Mucosa of stomach (tissue), 1 donor: Measurements from ENCODE around the gene ADRA2B.
"Not testable (repeated sequence)": the region's sequence is repeated elsewhere in the genome, so short reads cannot be mapped to it uniquely, and the experiment has no call there.

ENCODE experiments used
- H3K27me3 ChIP-seq: one replicate; pipeline ENCODE4 v1.7.0; 2013; ENCODE audit warnings: mild to moderate bottlenecking, low read length; ENCODE audit not compliant: control insufficient read depth, insufficient read depth
- H3K36me3 ChIP-seq: one replicate; pipeline ENCODE4 v1.7.0; 2013; ENCODE audit warnings: low read length; ENCODE audit not compliant: control insufficient read depth, insufficient read depth
- H3K4me1 ChIP-seq: one replicate; pipeline ENCODE4 v1.7.0; 2013; ENCODE audit warnings: mild to moderate bottlenecking, low read length; ENCODE audit not compliant: control insufficient read depth, insufficient read depth
- H3K4me3 ChIP-seq: one replicate; pipeline ENCODE4 v1.7.0; 2013; ENCODE audit warnings: low read length
- H3K9ac ChIP-seq: one replicate; pipeline ENCODE4 v1.7.0; 2013; ENCODE audit warnings: mild to moderate bottlenecking, low read length, moderate library complexity
- H3K9me3 ChIP-seq: one replicate; pipeline ENCODE4 v1.7.0; 2013; ENCODE audit warnings: mild to moderate bottlenecking, low read length, moderate library complexity; ENCODE audit not compliant: control insufficient read depth
- donor health status: Pancreatic carcinoma.

ADRA2B gene

DNA sequence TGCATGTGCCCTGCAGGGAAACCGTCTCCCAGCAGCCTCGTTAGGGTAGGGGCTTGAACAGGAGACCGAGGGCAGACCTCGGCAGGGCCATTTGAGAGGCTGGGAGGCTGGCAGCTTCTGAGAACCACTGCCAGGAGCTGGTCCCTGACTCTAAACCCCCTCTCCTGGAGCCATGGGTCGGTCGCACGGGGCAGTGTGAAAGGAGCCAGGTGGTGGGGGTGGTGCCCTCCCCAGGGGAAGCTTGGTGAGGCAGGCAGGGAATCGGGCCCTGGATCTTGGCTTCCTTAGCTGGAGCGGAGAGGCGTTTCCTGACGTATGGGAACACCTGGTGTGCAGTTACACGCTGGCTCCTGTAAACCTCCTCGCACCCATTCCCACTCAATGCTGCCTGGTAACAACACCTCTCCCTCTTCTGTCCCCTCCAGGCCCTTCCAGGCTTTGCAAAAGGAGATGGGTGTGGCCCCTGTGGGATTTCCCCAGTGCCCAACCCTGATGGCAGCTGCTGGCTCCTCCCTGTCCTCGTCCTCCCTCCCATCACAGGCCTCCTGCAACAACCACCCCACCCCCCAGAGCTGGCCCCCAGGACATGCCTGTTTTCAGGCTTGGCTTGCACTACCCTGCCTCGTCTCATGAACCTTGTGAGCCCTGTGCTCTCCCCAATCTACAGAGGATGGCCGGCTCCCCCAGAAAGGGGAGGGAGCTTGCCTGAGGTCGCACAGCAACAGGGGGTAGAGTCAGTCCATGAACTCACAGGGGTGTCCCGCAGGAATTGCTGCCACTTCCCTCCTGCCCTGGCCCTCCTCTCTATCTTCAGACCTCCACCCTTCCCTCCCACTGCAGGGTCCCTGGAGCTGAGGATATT lies 24.4 kb downstream of the ADRA2B start:
- Histone ChIP-seq H3K4me3 (no peak overlapping the region), H3K9me3 (no peaks in the 10 kb centered on the region), H3K36me3 (no peaks in the 10 kb centered on the region), H3K4me1 (peaks cover 52% of the 10 kb centered on the region), H3K9ac (no peak overlapping the region), H3K27me3 (no peaks in the 10 kb centered on the region)

GRCh38 chr2:96091141-96091710 lies 25.1 kb downstream of the ADRA2B start:
- Histone ChIP-seq H3K9ac (no peak overlapping the region), H3K4me3 (no peak overlapping the region), H3K36me3 (no peaks in the 10 kb centered on the region), H3K4me1 (peaks cover 52% of the 10 kb centered on the region), H3K9me3 (no peaks in the 10 kb centered on the region), H3K27me3 (no peaks in the 10 kb centered on the region)

DNA sequence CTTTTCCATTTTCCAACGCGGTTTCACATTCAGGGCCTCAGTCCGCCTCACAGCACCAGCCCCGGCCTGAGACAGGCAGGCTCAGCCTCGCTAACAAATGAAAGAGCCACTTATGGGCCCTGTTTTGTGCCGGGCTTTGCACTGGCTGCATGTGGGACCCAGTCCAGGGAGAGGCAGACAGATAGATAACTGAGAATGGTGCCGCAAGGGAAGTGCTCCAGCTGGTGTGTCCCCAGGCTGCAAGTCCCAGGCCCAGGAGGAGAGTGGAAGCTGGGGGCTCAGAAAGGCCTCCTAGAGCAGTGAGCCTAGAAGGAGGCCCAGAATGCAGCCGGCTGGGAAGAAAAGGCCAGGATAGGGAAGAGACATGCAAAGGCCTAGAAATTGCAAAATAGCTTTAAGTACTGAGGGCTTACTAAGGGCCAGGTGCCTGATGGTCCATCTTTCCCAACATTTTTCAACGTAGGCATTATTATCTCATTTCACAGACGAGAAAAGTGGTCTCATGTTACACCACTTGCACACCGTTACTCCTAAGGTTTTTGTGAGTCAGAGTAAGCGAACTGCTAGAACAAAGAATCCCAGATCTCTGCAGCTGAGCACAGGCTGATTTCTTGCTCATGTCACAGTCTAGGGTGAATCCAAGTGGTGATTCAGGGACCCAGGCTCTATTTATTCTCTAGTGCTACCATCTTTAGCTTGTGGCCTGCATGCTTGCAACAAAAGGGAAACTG lies 26.0 kb downstream of the ADRA2B start:
- no peak overlapping the region for H3K9ac ChIP-seq
- H3K27me3 ChIP-seq: no peaks in the 10 kb centered on the region
- H3K9me3 ChIP-seq: no peaks in the 10 kb centered on the region
- peaks cover 52% of the 10 kb centered on the region for H3K4me1 ChIP-seq
- H3K4me3 ChIP-seq: no peak overlapping the region
- H3K36me3 ChIP-seq: no peaks in the 10 kb centered on the region

DNA sequence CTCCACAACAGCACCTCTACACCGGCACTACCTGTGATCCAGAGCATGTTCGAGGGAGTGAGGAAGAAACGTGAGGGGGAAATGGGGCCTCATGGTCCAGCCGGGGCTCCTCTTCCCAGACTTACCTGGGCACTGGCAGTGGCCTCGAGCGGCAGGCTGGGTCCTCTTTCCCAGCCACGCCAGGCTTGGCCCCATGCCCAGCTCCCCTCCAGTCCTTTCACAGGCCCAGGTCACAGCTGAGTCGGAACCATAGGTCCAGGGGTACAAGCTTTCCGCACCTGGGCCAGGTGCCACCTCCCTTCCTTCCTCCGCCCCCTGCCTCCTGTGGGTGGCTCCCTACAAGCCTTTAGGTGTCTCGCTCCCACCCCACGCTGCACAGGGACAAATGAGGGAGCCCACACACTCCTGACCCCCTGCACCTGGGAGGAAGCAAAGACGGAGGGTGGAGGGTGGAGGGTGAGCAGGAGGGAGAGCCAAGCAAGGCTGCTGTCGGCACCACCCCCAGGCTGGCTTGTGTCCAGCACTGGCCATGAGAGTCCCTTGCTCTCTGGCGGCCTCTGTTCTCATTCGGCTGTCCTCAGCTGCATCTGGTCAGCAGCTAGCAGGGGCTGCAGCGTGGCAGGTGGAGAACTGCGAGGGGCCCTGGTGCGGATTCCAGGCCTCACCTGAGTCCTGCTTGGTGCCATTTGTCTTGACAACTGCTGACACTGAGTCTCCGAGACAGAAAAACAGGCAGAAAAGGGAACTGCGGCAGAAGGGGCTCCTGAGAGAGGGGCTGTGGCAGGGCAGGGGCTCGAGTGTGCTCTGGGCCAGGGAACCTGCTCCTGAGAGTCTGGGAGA lies 26.8 kb downstream of the ADRA2B start:
- Histone ChIP-seq H3K9me3 (no peaks in the 10 kb centered on the region), H3K9ac (no peak overlapping the region), H3K36me3 (no peaks in the 10 kb centered on the region), H3K4me1 (peaks cover 52% of the 10 kb centered on the region), H3K27me3 (no peaks in the 10 kb centered on the region), H3K4me3 (no peak overlapping the region)

GRCh38 chr2:96088340-96089335 lies 27.7 kb downstream of the ADRA2B start:
- Histone ChIP-seq H3K9ac (no peak overlapping the region), H3K27me3 (no peaks in the 10 kb centered on the region), H3K4me3 (no peak overlapping the region), H3K9me3 (no peaks in the 10 kb centered on the region), H3K4me1 (peaks cover 52% of the 10 kb centered on the region), H3K36me3 (no peaks in the 10 kb centered on the region)

- no peaks in the 10 kb centered on the region for H3K36me3 ChIP-seq
- no peak overlapping the region for H3K4me3 ChIP-seq
Observed at GRCh38 chr2:96087130-96087529, 29.2 kb downstream of the ADRA2B start.

GRCh38 chr2:96085541-96086355 lies 30.6 kb downstream of the ADRA2B start:
- H3K36me3 ChIP-seq: no peaks in the 10 kb centered on the region
- no peaks in the 10 kb centered on the region for H3K27me3 ChIP-seq
- no peak overlapping the region for H3K9ac ChIP-seq
- peaks cover 25% of the 10 kb centered on the region for H3K4me1 ChIP-seq
- no peaks in the 10 kb centered on the region for H3K9me3 ChIP-seq
- H3K4me3 ChIP-seq: no peak overlapping the region

More at GRCh38 chr2:96087130-96087529, 29.2 kb downstream of the ADRA2B start:
- Histone ChIP-seq H3K4me1 (peaks cover 38% of the 10 kb centered on the region), H3K27me3 (no peaks in the 10 kb centered on the region), H3K9ac (no peak overlapping the region), H3K9me3 (no peaks in the 10 kb centered on the region)

DNA sequence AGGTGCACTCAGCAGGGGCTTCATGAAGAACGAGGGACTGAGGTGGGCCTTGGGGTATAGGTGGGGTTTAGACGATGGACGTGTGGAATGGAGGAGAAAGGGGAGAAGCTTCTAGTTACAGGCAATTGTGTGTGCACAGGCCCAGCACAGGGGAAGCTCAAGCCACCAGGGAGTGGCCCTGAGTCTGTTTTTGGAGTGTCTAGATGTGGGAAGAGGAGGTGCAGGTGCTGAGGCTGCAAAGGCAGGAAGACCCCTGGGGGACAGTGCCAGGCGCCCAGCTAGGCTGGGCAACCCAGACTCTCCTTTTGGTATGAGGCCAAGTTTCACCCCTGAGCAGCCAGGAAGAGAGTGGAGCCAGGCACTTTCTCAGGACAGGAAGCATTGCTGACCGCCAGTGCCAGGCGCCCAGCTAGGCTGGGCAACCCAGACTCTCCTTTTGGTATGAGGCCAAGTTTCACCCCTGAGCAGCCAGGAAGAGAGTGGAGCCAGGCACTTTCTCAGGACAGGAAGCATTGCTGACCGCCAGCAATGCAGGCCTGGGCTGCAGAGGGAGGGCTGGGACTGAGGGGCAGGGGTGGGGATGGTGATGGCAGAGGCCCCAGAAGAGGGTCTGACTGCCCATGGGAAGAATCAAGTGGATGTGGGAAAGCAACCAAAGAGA lies 31.4 kb downstream of the ADRA2B start:
- H3K4me1 ChIP-seq: peaks cover 17% of the 10 kb centered on the region
- H3K9ac ChIP-seq, H3K36me3 ChIP-seq: not testable (repeated sequence)

DNA sequence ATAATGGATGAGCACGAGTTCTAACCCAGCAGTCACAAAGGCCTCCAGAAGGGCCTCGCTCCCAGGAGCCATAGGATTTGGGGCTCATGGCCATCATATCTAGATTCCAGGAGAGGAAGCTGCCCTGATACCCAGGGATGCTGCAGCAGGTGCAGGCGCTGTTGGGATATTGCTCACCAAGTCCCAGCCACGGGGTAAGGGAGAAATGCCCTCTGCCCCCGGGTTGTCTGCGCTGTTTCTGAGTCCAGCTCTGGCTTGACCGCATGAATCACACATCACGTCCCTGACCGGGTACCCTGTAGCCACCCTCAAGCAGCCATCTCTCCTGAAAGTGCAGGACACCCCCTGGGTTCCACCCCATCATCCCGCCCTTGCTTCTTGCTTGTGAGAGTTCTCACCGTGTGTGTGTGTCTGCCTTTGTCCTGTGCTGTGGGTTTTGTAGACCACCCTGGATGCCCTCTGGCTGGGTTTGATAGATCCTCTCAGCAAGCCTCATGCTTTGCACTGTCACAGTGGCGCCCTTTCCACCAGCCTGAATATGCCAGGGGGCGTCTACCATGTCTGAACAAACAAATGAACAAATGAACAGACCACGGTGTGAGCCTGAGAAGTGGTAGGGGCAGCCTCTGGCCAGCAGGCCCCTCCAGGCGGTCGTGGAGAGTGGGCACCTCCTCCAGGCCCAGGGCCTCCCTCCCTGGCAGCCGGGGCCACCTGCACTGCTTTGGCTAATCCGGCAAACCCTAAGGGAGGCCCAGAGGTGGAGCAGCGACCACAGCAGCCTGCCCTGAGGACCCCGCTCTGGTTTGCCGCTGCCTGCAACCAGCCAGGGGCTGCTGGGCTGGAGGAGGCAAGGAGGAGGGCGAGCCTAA lies 32.1 kb downstream of the ADRA2B start:
- Histone ChIP-seq H3K4me3 (no peak overlapping the region), H3K9ac (no peak overlapping the region), H3K9me3 (no peaks in the 10 kb centered on the region), H3K4me1 (peaks cover 9% of the 10 kb centered on the region), H3K27me3 (no peaks in the 10 kb centered on the region), H3K36me3 (no peaks in the 10 kb centered on the region)

More for the DNA sequence above, 31.4 kb downstream of the ADRA2B start:
- not testable (repeated sequence) for H3K27me3 ChIP-seq, H3K4me3 ChIP-seq, H3K9me3 ChIP-seq
